GM12873 (cell line): ENCODE results near the gene ZNF423.

ENCODE experiments used
- CTCF ChIP-seq: IDR thresholded peaks from 2 replicates; pipeline ENCODE4 v1.5.1; 2012; ENCODE audit warnings: low read depth, mild to moderate bottlenecking, moderate library complexity, low read length, control low read depth; ENCODE audit not compliant: insufficient read depth; ENCODE audit errors: missing control alignments

Gene ZNF423

GRCh38 chr16:49462989-49463371, 392.9 kb downstream of the ZNF423 start:
- TF ChIP-seq CTCF, result no peak

GRCh38 chr16:49462362-49462988, 393.4 kb downstream of the ZNF423 start:
- no peak for TF ChIP-seq CTCF

- no peak for TF ChIP-seq CTCF
Observed at GRCh38 chr16:49461517-49461951, 394.4 kb downstream of the ZNF423 start.

- TF ChIP-seq CTCF, result no peak
Observed at GRCh38 chr16:49460786-49461470, 395.0 kb downstream of the ZNF423 start.

DNA sequence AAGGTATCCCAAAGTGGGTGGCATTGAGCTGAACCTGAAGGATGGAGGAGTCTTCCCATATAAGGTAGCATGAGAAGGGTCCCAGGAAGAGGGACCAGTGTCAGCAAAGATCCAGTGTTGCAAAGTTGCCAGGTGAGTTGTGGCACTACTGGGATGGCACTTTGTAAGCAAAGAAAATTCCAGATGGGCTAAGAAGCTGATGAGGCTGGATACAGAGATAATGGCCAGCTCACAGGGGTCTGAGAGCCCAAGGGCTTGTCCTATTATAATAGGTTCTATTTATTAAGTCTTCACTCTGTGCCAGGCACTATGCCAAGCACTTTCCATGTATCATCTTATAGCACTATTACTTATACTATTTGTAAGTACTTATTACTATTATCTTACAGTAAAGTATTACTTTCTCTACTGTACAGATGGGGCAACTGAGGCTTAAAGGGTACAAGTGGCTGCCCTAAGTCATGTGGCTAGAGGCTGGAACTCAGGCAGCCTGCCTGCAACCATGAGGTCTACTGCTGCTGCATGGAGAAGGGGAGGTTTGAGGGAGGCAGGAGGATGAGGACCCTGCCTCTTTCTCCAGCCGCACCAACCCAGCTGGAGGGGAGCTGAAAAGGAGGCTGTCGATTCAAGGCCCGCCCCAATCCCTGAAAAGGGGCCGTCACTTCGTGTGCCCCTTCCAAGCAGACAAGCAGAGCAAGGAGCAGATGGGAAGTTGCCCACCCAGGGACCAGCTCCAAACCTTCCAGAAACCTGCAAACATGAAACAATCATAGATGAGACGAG, 395.8 kb downstream of the ZNF423 start:
- no peak for TF ChIP-seq CTCF

DNA sequence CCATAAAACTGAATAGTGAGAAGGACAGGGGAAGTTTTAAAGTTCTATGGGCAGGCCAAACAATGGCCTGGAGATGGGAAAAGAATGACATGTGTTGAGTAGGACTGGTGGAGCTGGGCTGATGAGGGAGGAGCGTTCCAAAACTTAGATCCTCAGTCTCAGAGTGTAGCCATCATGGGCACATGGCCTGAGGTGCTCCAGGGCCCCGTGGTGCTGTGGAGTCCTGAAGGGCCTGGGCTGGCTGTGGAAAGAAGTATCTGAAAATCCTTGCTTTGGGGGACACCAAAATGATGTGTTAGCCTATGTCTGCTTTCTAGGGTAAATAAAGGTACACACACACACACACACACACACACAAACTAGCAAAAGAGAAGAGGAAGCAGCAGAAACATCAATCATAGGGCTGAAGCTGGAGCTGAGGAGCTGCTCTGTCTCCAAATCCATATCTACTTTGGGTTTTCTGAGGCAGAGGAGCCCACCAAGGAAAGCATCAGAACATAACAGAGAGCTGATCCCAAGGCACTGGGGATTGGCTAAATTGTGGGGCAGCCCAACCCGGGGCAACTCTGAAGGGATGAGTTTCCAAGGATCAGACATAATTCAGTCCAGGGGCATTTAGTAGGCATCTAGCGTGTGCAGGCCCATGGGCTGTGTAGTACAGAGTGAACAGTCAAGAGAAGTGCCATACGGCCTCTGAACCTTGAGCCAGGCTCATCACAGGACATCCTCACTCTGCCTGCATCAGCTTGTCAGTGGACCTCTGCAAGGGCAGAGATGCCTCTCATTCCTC, 397.1 kb downstream of the ZNF423 start:
- no peak for TF ChIP-seq CTCF
